H1 (cell line): ENCODE measurements around the gene HJURP. TPM values are rescaled to one million over a fixed set of nuclear protein-coding genes. Genes with fewer than 3 reads are reported as not detected.

Experiments used
- CTCF ChIA-PET: fragments of 300-600 bp; sonication (Branson Sonifier 250); formaldehyde crosslinking; loops from one replicate; lab custom pipeline; 2021; ENCODE audit not compliant: partially characterized antibody; lab: Charles Lee
- POLR2A ChIA-PET: fragments of 300-600 bp; sonication (Branson Sonifier 250); formaldehyde crosslinking; loops from one replicate; lab custom pipeline; 2021; ENCODE audit warnings: inconsistent platforms; ENCODE audit not compliant: partially characterized antibody; lab: Charles Lee
- DNase-seq, 2 experiments: peaks; one replicate each; pipeline versions ENCODE4 v3.0.0 to v3.0.0-alpha.2; 2010 to 2022; ENCODE audit warnings: low spot score in 2 of 2, low read depth in 1 of 2, mixed read lengths in 1 of 2
- FAIRE-seq: peaks from 2 replicates; lab custom pipeline; 2011; peaks lifted over from hg19 to GRCh38; lab: Jason Lieb, UNC
- H2AFZ ChIP-seq: 2 replicates; pipeline ENCODE4 v1.8.1; 2012; ENCODE audit warnings: low read length, inconsistent platforms
- H2AK5ac ChIP-seq: 2 replicates; pipeline ENCODE4 v1.6.1; 2013; ENCODE audit warnings: low read depth, low read length
- H2BK120ac ChIP-seq: replicated peaks from 2 replicates; pipeline ENCODE3; 2013; ENCODE audit warnings: low read depth, low read length, inconsistent platforms
- H2BK12ac ChIP-seq: 2 replicates; pipeline ENCODE4 v1.6.1; 2013; ENCODE audit warnings: low read depth, low read length
- H2BK15ac ChIP-seq: 2 replicates; pipeline ENCODE4 v1.6.1; 2013; ENCODE audit warnings: low read length
- H2BK20ac ChIP-seq: 2 replicates; pipeline ENCODE4 v1.6.1; 2013; ENCODE audit warnings: low read length
- H2BK5ac ChIP-seq: 2 replicates; pipeline ENCODE4 v1.6.1; 2013; ENCODE audit warnings: low read depth, low read length
- H3K14ac ChIP-seq: 2 replicates; pipeline ENCODE4 v1.6.1; 2013; ENCODE audit warnings: inconsistent platforms; ENCODE audit not compliant: insufficient read length
- H3K18ac ChIP-seq: 2 replicates; pipeline ENCODE4 v1.6.1; 2013; ENCODE audit warnings: low read length; ENCODE audit errors: extremely low read depth
- H3K23ac ChIP-seq: 2 replicates; pipeline ENCODE4 v1.6.1; 2013; ENCODE audit warnings: inconsistent platforms; ENCODE audit not compliant: insufficient read length
- H3K23me2 ChIP-seq: 2 replicates; pipeline ENCODE4 v1.6.1; 2013; ENCODE audit warnings: low read depth, low read length
- H3K27ac ChIP-seq: 2 replicates; pipeline ENCODE4 v1.6.1; 2011; ENCODE audit warnings: low read depth, low read length, inconsistent platforms
- H3K27me3 ChIP-seq, 4 experiments: replicated peaks in 1 of 4; 1 replicate in 1 of 4; 2 replicates in 3 of 4; pipeline versions ENCODE4 v1.6.1 to v1.8.1; 2011 to 2013; ENCODE audit warnings: low read length in 3 of 4, mild to moderate bottlenecking in 3 of 4, inconsistent platforms in 2 of 4, mixed read lengths in 2 of 4, moderate library complexity in 1 of 4; ENCODE audit not compliant: control insufficient read depth in 3 of 4, insufficient read depth in 3 of 4; ENCODE audit errors: extremely low read depth in 1 of 4
- H3K36me3 ChIP-seq, 4 experiments: 2 replicates each; pipeline versions ENCODE4 v1.6.1 to v1.8.1; 2011 to 2013; ENCODE audit warnings: mild to moderate bottlenecking in 4 of 4, low read length in 3 of 4, moderate library complexity in 2 of 4, control low read depth in 1 of 4, inconsistent platforms in 1 of 4; ENCODE audit not compliant: insufficient read depth in 4 of 4, control insufficient read depth in 2 of 4
- H3K4ac ChIP-seq: replicated peaks from 2 replicates; pipeline ENCODE3; 2013; ENCODE audit warnings: low read length, low read depth, mixed read lengths, inconsistent platforms; ENCODE audit not compliant: insufficient read length
- H3K4me1 ChIP-seq, 4 experiments: replicated peaks in 1 of 4; 1 replicate in 1 of 4; 2 replicates in 3 of 4; pipeline versions ENCODE4 v1.6.1 to v1.8.1; 2011 to 2013; ENCODE audit warnings: low read length in 3 of 4, inconsistent platforms in 2 of 4, mixed read lengths in 1 of 4; ENCODE audit not compliant: insufficient read depth in 4 of 4, control insufficient read depth in 3 of 4
- H3K4me2 ChIP-seq, 2 experiments: 2 replicates each; pipeline versions ENCODE4 v1.6.1 to v1.8.1; 2011 to 2013; ENCODE audit warnings: low read depth in 2 of 2, low read length in 2 of 2, control low read depth in 1 of 2, inconsistent platforms in 1 of 2, mild to moderate bottlenecking in 1 of 2; ENCODE audit not compliant: insufficient read depth in 1 of 2
- H3K4me3 ChIP-seq, 4 experiments: fragments of 200-600, 300-600 bp in 1 of 4; sonication (generic), shearing (Covaris generic), sonication (Bioruptor Twin) in 1 of 4; 2 replicates each; pipeline versions ENCODE4 v1.5.1 to v1.8.1; 2011 to 2016; ENCODE audit warnings: low read length in 4 of 4, low read depth in 3 of 4, control low read depth in 2 of 4, inconsistent platforms in 2 of 4, mild to moderate bottlenecking in 2 of 4, mixed read lengths in 1 of 4, moderate library complexity in 1 of 4; ENCODE audit not compliant: insufficient read depth in 2 of 4; ENCODE audit errors: extremely low read depth in 1 of 4
- H3K56ac ChIP-seq: replicated peaks from 2 replicates; pipeline ENCODE3; 2013; ENCODE audit warnings: low read depth, mild to moderate bottlenecking, mixed read lengths, low read length, inconsistent platforms; ENCODE audit not compliant: insufficient read length
- H3K79me1 ChIP-seq: 2 replicates; pipeline ENCODE4 v1.6.1; 2013; ENCODE audit warnings: low read depth, low read length, control low read depth
- H3K79me2 ChIP-seq, 2 experiments: 2 replicates each; pipeline versions ENCODE4 v1.6.1 to v1.8.1; 2012 to 2013; ENCODE audit warnings: low read length in 2 of 2, mild to moderate bottlenecking in 2 of 2, inconsistent platforms in 1 of 2; ENCODE audit not compliant: insufficient read depth in 2 of 2, control insufficient read depth in 1 of 2
- H3K9ac ChIP-seq, 4 experiments: replicated peaks in 1 of 4; 1 replicate in 1 of 4; 2 replicates in 3 of 4; pipeline versions ENCODE4 v1.6.1 to v1.8.1; 2011 to 2013; ENCODE audit warnings: low read depth in 3 of 4, low read length in 3 of 4, control low read depth in 2 of 4, mild to moderate bottlenecking in 2 of 4, moderate library complexity in 2 of 4, inconsistent platforms in 1 of 4; ENCODE audit errors: extremely low read depth in 1 of 4
- H3K9me3 ChIP-seq, 2 experiments: 2 replicates each; pipeline versions ENCODE4 v1.6.1 to v1.8.1; 2012 to 2013; ENCODE audit warnings: mild to moderate bottlenecking in 2 of 2, moderate library complexity in 2 of 2, control low read depth in 1 of 2, inconsistent platforms in 1 of 2, low read depth in 1 of 2, low read length in 1 of 2, mixed read lengths in 1 of 2; ENCODE audit not compliant: insufficient read depth in 2 of 2
- H4K20me1 ChIP-seq, 2 experiments: replicated peaks in 1 of 2; 2 replicates each; pipeline versions ENCODE3 to v1.8.1; 2011 to 2013; ENCODE audit warnings: inconsistent platforms in 2 of 2, low read length in 2 of 2, mild to moderate bottlenecking in 1 of 2; ENCODE audit not compliant: insufficient read depth in 2 of 2, control insufficient read depth in 1 of 2
- H4K5ac ChIP-seq: 2 replicates; pipeline ENCODE4 v1.6.1; 2013; ENCODE audit warnings: low read length, low read depth, mixed read lengths, inconsistent platforms; ENCODE audit not compliant: insufficient read length
- H4K8ac ChIP-seq: 2 replicates; pipeline ENCODE4 v1.8.0; 2013; ENCODE audit warnings: mild to moderate bottlenecking, moderate library complexity, low read length, inconsistent platforms; ENCODE audit not compliant: insufficient read depth; ENCODE audit errors: extremely low read depth
- H4K91ac ChIP-seq: replicated peaks from 2 replicates; pipeline ENCODE3; 2013; ENCODE audit warnings: low read length, mixed read lengths, inconsistent platforms; ENCODE audit not compliant: insufficient read length
- BACH1 ChIP-seq: IDR thresholded peaks from 2 replicates; pipeline ENCODE4 v1.6.1; 2012; ENCODE audit warnings: low read length, improper control_type of control experiment
- CBX5 ChIP-seq: fragments of 300-800, 300-1000 bp; sonication (generic); IDR thresholded peaks from 2 replicates; pipeline ENCODE4 v1.7.1; 2016; ENCODE audit warnings: antibody characterized with exemption, low read length, low read depth
- RBBP5 ChIP-seq: IDR thresholded peaks from 2 replicates; pipeline ENCODE4 v1.7.1; 2012; ENCODE audit warnings: low read depth, mild to moderate bottlenecking, inconsistent platforms, low read length, moderate library complexity, borderline replicate concordance
- RXRA ChIP-seq: IDR thresholded peaks from 2 replicates; pipeline ENCODE4 v1.6.1; 2011; ENCODE audit warnings: low read depth, mild to moderate bottlenecking, low read length, moderate library complexity; ENCODE audit not compliant: insufficient read depth
- SIN3A ChIP-seq, 2 experiments: IDR thresholded peaks in 1 of 2; conservative IDR thresholded peaks in 1 of 2; 2 replicates each; pipeline ENCODE4 v1.6.1; 2011 to 2012; ENCODE audit warnings: low read length in 2 of 2, improper control_type of control experiment in 1 of 2, low read depth in 1 of 2, mild to moderate bottlenecking in 1 of 2
- SP2 ChIP-seq: IDR thresholded peaks from 2 replicates; pipeline ENCODE4 v1.6.1; 2012; ENCODE audit warnings: mild to moderate bottlenecking, low read length, inconsistent platforms
- TBP ChIP-seq: IDR thresholded peaks from 2 replicates; pipeline ENCODE4 v1.6.1; 2011; ENCODE audit warnings: low read depth, low read length, improper control_type of control experiment
- WGBS, 2 experiments: shearing (Covaris generic) in 1 of 2; methylation state at CpG; one replicate each; pipeline versions ENCODE4 v1.1.6 to v1.1.7; 2013 to 2015; ENCODE audit warnings: low lambda C conversion rate in 2 of 2, mixed read lengths in 2 of 2, inconsistent platforms in 1 of 2, low coverage in 1 of 2, missing lambda C conversion rate in 1 of 2; ENCODE audit not compliant: insufficient replicate concordance in 2 of 2, insufficient coverage in 1 of 2, insufficient read length in 1 of 2; ENCODE audit errors: extremely low coverage in 1 of 2, missing lambda C conversion rate in 1 of 2; 5-methylcytosine and 5-hydroxymethylcytosine counted together
- polyA plus RNA-seq, 7 experiments: library from polyadenylated mRNA; depleted of rRNA in 3 of 7; stranded (reverse) in 5 of 7; unstranded in 2 of 7; fragments of >200 nt in 5 of 7; fragments of 200-250 nt in 2 of 7; gene quantifications; 1 replicate in 5 of 7; 2 replicates in 1 of 7; 4 replicates in 1 of 7; pipeline versions ENCODE4 v1.2.1 to v1.2.3, GENCODE V29; 2011 to 2013; ENCODE audit warnings: missing spikeins in 2 of 7, mixed read lengths in 2 of 7
- total RNA-seq: library from RNA; stranded (reverse); fragmentation: NEBNext Ultra II Directional; extraction: Animal tissue kit (Norgen Biotek cat#: 25700); gene quantifications from 2 replicates; pipeline ENCODE4 v1.2.1, GENCODE V29; 2021

Gene HJURP
- total and polyA plus RNA-seq, 2 of the 8 experiments (the other 6 are each of a cell fraction or from before 2014, with no cell fraction given) = 49.3 to 60.5 TPM

DNA sequence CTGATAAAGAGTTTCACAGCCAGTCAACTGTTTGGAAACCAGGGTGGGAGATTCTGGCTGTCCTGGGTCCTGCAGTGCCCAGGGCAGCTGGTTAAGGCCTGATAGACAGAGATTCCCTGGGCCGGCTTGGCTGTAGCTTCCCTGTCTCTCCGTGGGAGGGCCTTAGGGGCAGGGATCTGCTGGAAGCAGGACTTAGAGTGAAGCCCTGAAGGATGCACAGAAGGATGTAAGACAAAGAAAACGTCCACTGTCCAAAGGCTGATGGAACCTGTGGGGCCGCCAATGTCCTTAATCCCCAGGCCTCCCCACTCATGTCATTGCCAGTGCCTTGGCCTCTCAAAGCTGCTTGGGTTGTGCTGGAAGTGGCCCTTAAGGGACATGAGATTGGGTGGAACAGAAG lies 43.2 kb downstream of the HJURP start:
- no peaks in the 10 kb centered on the region for H3K36me3 ChIP-seq
- H2BK20ac ChIP-seq = no peak overlapping the region
- H4K5ac ChIP-seq = no peak overlapping the region
- no peaks in the 10 kb centered on the region for H3K9me3 ChIP-seq
- no peak overlapping the region for H3K9ac ChIP-seq
- no peaks in the 10 kb centered on the region for H3K79me1 ChIP-seq
- no peak overlapping the region for H4K8ac ChIP-seq
- no peak overlapping the region for H2AFZ ChIP-seq
- no peak overlapping the region for H3K14ac ChIP-seq
- H3K4ac ChIP-seq = no peak overlapping the region
- H2BK120ac ChIP-seq = no peak overlapping the region
- H2BK12ac ChIP-seq = no peak overlapping the region
- no peak for FAIRE-seq
- no peaks in the 10 kb centered on the region for H3K4me1 ChIP-seq
- H2BK5ac ChIP-seq = no peak overlapping the region
- no peak overlapping the region for H3K18ac ChIP-seq
- H3K4me3 ChIP-seq = no peak overlapping the region
- TF ChIP-seq SIN3A (conservative IDR thresholded peaks at IDR 0.05 in 1 of 2, IDR thresholded peaks at IDR 0.05 in 1 of 2; ENCODE audit: low read depth in 1 of 2, low read length in 2 of 2) = no peak
- no peak for TF ChIP-seq BACH1
- TF ChIP-seq RBBP5 = no peak
- no peak for TF ChIP-seq CBX5
- TF ChIP-seq RXRA = no peak
- no peak for TF ChIP-seq TBP
- TF ChIP-seq SP2 = no peak
- 86% methylated on average over 4 of the region's 4 CpGs; no CpG with 5 or more reads in 1 of the 2 experiments for WGBS, 2 experiments
- H2AK5ac ChIP-seq = no peak overlapping the region
- H3K27ac ChIP-seq = no peak overlapping the region
- no peak overlapping the region for H3K23ac ChIP-seq
- no peak overlapping the region for H3K56ac ChIP-seq
- no peaks in the 10 kb centered on the region for H3K23me2 ChIP-seq
- CTCF ChIA-PET = no interaction called here
- DNase-seq = no peak
- H3K4me2 ChIP-seq = no peak overlapping the region
- POLR2A ChIA-PET = no interaction called here
- no peaks in the 10 kb centered on the region for H3K27me3 ChIP-seq
- no peaks in the 10 kb centered on the region for H4K20me1 ChIP-seq
- no peaks in the 10 kb centered on the region for H3K79me2 ChIP-seq
- no peak overlapping the region for H2BK15ac ChIP-seq
- no peak overlapping the region for H4K91ac ChIP-seq
